Psoas muscle (tissue), 8 donors: ENCODE results near the gene APOBR. TPM values are rescaled to one million over a fixed set of nuclear protein-coding genes. Genes with fewer than 3 reads are reported as not detected.
A peak's percentile ranks its signal among the peaks of the same experiment; 100 is the strongest.
"Not testable (repeated sequence)": the region's sequence is repeated elsewhere in the genome, so short reads cannot be mapped to it uniquely, and the experiment has no call there.

Experiments
- ATAC-seq, 4 donors: fragments of 200-7000 bp; cut with Tn5 transposase; one replicate each; pipeline ENCODE4 v1.9.1; 2020; ENCODE audit warnings: moderate library complexity in 3 of 4, mild to moderate bottlenecking in 2 of 4
- DNase-seq, 2 donors: peaks; one replicate each; pipeline ENCODE4 v3.0.0-alpha.2; 2020
- H3K27ac ChIP-seq: fragments of 200-600 bp; one replicate; pipeline ENCODE4 v1.8.0; 2022
- H3K27me3 ChIP-seq, 3 donors: fragments of 200-600 bp in 1 of 3; one replicate each; pipeline versions ENCODE4 v1.6.1 to v1.8.0; 2013 to 2022; ENCODE audit warnings: low read length in 2 of 3, mild to moderate bottlenecking in 2 of 3, moderate library complexity in 1 of 3; ENCODE audit not compliant: insufficient read depth in 3 of 3
- H3K36me3 ChIP-seq, 2 donors: fragments of 200-600 bp in 1 of 2; one replicate each; pipeline versions ENCODE4 v1.6.1 to v1.8.0; 2013 to 2022; ENCODE audit warnings: low read depth in 1 of 2, mild to moderate bottlenecking in 1 of 2, moderate library complexity in 1 of 2; ENCODE audit not compliant: insufficient read depth in 1 of 2
- H3K4me1 ChIP-seq: fragments of 200-600 bp; one replicate; pipeline ENCODE4 v1.8.0; 2022
- H3K4me3 ChIP-seq: fragments of 200-600 bp; one replicate; pipeline ENCODE4 v1.8.0; 2022; ENCODE audit warnings: mild to moderate bottlenecking
- H3K9me3 ChIP-seq: fragments of 200-600 bp; one replicate; pipeline ENCODE4 v1.8.0; 2022
- CTCF ChIP-seq: fragments of 200-600 bp; IDR thresholded peaks from one replicate; pipeline ENCODE4 v1.8.0; 2022; ENCODE audit warnings: antibody characterized with exemption
- WGBS, 3 donors: extraction: QIAGEN DNeasy Blood & Tissue Kit; methylation state at CpG; one replicate each; pipeline versions ENCODE4 v1.1.6 to v1.1.7; 2013; 5-methylcytosine and 5-hydroxymethylcytosine counted together
- intact Hi-C, 2 donors: fragments of 100-400 bp; cut with DNase I; formaldehyde crosslinking; loops; one replicate each; pipeline versions ENCODE4 v1.11.0 to v1.14.2; 2022
- long read RNA-seq, 2 donors: library from polyadenylated mRNA; unstranded; transcript quantifications; one replicate each; pipeline ENCODE4 v2.0.0, GENCODE V29; 2021
- polyA plus RNA-seq, 3 donors: library from polyadenylated mRNA; stranded (reverse); fragments of 200-250 nt; gene quantifications; one replicate each; pipeline ENCODE4 v1.2.3, GENCODE V29; 2013
- total RNA-seq, 4 donors: library from RNA; stranded (reverse); fragmentation: NEBNext Ultra II Directional in 2 of 4; extraction: Animal tissue kit (Norgen Biotek cat#: 25700) in 2 of 4; gene quantifications; one replicate each; pipeline versions ENCODE4 v1.2.1 to v1.2.4, GENCODE V29; 2021 to 2023
- donor health status: healthy with polysubstance abuse.
- donor health status: DM: no; HTN: no; CAD: no; lungs with moderate emphysema.
- donor health status: Bipolar disorder and iron deficiency.
- donor health status: healthy.
- donor health status: DM: yes; HTN: yes; CAD: no.
- donor health status: DM: no; HTN: no; CAD: no.
- donor health status: DM: no; HTN: no; CAD: no.
- donor health status: DM: yes; HTN: yes; CAD: no.

Gene APOBR
- total RNA-seq (under 1 TPM; 0.34 to 0.59 (median 0.36) TPM), polyA plus RNA-seq (under 1 TPM; 0.14 to 0.47 (median 0.26) TPM)
- long read RNA-seq, donor 1, result 0 reads
- long read RNA-seq, donor 2, partial matches to known transcripts, result 0 of 1 reads
- long read RNA-seq, donor 2, other reads (novel, unspliced or antisense), result 1 of 1 reads

DNA sequence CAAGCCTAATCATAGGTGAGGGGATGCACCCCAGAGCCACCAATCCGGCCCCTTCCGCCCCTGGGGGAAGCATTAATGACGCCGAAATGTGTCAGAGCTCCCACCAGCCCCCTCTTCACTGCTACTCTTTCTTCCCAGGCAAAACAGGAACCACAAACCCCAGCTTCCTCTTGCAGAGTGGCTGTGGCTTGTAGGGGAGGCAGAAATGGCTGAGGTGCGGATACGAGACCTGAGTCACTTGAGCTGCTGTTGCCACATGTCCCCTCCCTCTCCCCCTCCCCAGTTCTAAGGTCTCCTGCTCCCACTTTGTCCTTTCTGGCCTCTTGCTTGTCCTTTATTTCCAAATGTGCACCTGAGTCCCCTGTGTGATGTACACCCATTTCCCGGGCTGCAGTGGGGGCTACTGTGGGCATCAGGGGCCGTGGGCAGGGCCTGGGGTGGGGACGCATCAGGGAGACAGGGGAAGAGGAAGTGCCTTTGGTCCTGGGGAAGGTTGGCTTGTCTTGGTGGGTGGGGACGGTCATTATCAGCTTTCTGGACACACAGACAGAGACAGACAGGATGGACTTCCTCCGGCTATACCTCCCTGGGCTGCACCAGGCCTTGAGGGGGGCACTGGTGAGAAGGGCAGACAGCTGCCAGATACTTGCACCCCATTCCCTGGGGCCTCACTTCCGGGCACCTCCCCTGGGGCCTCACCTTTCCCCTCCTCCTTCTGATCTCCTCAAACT, at the start of gene APOBR:
TSS of gene APOBR (plus strand) at position 523 of the 731 bp plus-strand sequence. CDS start at position 562, 39 bp downstream.
- Histone ChIP-seq H3K27ac (no peak within 1 kb of the TSS), H3K9me3 (no peaks in the 10 kb centered on the region), H3K4me3 (peak within 1 kb of the TSS; percentile 32), H3K36me3 (peaks cover 0 to 9% of the 10 kb centered on the region in 2 donors), H3K4me1 (no peaks in the 10 kb centered on the region), H3K27me3 (no peaks in the 10 kb centered on the region)
- DNase-seq (peak in 1 of 2 donors; percentile 37), ATAC-seq (no peak)
- intact Hi-C loops, result loop anchor here (5.0 kb wide), 2 partner anchors 43 to 123 kb away; partner anchors contain the start of gene NUPR1 (in 1 of the 2)
- no peak for TF ChIP-seq CTCF
- 70 to 75% (median 75%) methylated on average over 11 to 12 of the region's 12 CpGs for WGBS, 3 donors

GRCh38 chr16:28446388-28446787, 48.1 kb upstream of the APOBR start:
- DNase-seq, ATAC-seq, intact Hi-C loops, H3K27me3 ChIP-seq, H3K27ac ChIP-seq, H3K4me1 ChIP-seq, H3K4me3 ChIP-seq, H3K36me3 ChIP-seq, H3K9me3 ChIP-seq: not testable (repeated sequence)
- WGBS, 3 donors, result no CpG with 5 or more reads among the region's 4 CpGs

DNA sequence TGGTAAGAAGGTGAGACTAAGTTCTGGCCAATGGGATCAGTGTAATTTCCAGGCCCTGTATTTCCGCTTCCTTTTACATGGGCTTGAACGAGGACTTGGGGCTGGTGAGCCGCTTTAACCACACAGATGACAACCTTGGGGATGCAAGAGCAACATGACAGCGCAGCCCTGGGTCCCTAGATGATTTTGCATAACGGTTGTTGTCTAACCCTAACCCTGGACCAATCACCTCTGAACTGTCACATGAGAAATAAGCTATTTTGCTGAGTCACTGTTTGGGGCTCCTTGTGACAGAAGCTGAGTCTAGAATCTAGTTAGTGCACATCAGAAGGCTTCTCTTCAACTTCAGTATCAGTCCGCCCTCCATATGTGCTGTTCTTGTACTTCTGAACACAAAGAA, 47.4 kb upstream of the APOBR start:
- intact Hi-C loops, ATAC-seq, H3K27ac ChIP-seq, H3K9me3 ChIP-seq, H3K4me1 ChIP-seq, H3K36me3 ChIP-seq, H3K27me3 ChIP-seq, H3K4me3 ChIP-seq, DNase-seq: not testable (repeated sequence)
- no CpG with 5 or more reads among the region's 6 CpGs for WGBS, 3 donors

DNA sequence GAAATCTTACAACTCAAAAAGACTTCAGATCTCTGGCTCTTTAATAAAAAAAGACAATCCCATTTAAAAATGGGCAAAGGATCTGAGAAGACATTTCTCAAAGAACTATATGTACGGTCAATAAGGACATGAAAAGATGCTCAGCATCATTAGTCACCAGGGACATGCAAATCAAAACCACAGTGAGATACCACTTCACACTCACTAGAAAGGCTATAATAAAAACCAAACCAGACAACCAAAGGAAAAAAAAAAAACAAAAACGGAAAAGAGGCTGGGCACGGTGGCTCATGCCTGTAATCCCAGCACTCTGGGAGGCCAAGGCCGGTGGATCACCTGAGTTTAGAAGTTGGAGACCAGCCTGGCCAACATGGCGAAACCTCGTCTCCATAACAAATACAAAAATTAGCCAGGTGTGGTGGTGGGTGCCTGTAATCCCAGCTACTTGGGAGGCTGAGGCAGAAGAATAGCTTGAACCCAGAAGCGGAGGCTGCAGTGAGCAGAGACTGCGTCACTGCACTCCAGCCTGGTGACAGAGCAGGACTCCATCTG, 20.7 kb upstream of the APOBR start:
- Histone ChIP-seq H3K27me3 (no peaks in the 10 kb centered on the region), H3K4me3 (no peak overlapping the region), H3K36me3 (peaks cover 0 to 56% of the 10 kb centered on the region in 2 donors), H3K4me1 (no peaks in the 10 kb centered on the region), H3K9me3 (no peaks in the 10 kb centered on the region), H3K27ac (no peak overlapping the region)
- WGBS, 3 donors, result 95 to 96% (median 96%) methylated on average over 8 of the region's 8 CpGs
- intact Hi-C loops, result no loop called here
- TF ChIP-seq CTCF, result no peak
- ATAC-seq (no peak), DNase-seq (no peak)

DNA sequence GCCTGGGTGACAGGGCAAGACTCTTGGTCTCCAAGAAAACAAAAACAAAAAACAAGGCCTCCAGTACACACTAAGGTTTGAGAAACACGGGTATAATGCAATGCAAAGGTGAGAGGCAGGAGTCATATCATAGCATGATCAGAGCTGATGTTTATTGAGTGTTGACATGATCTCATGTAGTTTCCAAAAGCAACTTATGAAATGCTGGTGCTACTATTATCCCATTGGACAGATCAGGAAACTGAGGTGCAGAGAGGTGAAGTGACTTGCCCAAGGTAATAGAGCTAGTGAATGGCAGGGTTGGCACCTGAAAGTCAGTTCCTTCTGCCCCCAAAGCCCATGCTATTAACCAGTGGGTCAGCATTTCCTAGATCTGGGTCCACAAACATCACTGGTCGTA, 19.2 kb upstream of the APOBR start:
- Histone ChIP-seq H3K27me3 (no peaks in the 10 kb centered on the region), H3K27ac (no peak overlapping the region), H3K9me3 (no peaks in the 10 kb centered on the region), H3K4me3 (no peak overlapping the region), H3K36me3 (peaks cover 0 to 70% of the 10 kb centered on the region in 2 donors), H3K4me1 (no peaks in the 10 kb centered on the region)
- intact Hi-C loops, result no loop called here
- 90 to 93% (median 91%) methylated on average over 2 of the region's 2 CpGs for WGBS, 3 donors
- no peak for ATAC-seq
- DNase-seq, result no peak
- TF ChIP-seq CTCF, result no peak
